Measurements from ENCODE around the gene USP15.

The USP15 gene

DNA sequence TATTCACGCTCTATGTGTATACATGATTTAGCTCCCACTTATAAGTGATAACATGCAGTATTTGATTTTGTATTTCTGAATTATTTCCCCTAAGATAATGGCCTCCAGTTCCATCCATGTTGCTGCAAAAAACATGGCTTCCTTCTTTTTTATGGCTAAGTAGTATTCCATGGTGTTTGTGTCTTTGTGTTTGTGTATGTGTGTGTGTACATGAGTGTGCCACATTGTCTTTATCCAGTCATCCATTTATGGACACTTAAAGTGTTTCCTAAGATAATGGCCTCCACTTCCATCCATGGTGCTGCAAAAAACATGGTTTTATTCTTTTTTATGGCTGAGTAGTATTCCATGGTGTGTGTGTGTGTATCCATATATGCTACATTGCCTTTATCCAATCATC is 25.1 kb downstream of the USP15 start:
- no peak for DNase-seq

DNA sequence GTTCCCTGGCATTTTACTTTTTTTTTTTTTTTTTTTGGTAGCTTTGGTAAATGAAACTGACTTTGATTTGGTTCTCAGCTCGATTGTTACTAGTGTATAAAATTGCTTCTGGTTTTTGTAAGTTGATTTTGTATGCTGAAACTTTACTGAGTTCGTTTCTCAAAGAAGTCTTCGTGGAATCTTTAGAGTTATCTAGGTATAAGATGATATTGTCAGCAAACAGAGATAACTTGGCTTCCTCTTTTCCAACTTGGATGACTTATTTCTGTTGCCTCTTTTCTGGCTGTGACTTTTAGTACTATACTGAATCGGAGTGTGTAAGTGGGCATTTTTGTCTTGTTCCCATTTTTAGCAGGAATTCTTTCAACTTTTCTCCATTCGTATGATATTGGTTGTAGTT is 28.1 kb downstream of the USP15 start:
- no peak for DNase-seq

DNA sequence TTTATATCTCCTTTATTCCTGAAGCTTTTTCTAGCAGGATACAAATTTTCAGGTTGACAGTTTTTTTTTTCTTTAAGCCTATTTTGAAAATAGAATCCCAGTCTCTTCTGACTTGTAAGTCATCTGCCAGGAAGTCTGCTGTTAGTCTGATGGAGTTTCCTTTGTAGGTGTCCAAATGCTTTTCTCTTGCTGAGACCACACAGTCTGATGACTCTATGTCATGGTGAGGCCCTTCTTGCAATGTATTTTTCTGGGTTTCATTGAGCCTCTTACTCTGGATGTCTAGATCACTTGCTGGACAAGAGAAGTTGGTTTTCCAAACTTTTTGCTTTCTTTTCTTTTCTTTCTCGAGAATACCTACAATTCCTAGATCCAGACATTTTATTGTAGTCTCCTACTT is 30.6 kb downstream of the USP15 start:
- no peak for DNase-seq

DNA sequence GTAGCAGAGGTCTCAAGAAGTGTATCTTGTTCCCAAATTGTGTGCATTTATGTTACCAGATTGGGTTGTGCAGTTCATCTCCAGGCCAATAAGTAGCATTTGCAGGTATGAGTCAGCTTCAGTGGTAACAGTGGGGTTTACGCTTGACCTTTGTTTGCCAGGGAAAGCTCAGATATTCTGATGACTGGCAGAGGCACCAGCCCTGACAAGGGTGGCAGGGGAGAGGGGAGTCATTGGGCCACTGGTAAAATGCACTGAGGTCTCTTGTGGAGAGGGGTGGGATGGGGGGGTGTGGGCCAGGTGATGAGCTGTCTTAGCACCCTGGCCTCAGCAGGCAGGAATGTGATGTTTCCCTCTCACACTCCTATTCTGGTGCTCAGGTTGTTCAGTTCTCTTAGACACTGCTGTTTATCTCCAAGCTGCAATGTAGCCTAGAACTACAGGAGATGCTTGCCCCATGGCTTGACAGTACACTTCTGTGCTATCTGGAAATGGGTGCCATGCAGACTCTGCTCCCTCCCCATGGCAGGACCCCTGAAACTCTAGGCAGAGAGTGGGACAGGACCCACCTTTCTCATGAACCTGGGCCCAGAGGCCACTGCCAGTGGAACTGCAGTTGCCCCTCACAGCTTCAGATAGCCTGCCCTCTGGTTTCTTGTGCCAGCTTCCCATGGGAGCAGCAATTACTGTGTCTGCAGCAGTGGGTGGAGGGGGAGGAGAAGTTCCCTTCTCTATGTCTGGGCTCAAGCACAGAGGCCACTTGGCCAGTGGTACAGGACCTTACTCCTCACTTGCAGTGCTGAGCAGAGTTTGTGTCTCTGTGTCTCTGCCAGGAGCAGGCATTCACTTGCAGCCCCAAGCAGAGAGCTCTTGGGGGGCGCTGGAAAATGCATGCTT is 31.9 kb downstream of the USP15 start:
- no peak for DNase-seq

DNA sequence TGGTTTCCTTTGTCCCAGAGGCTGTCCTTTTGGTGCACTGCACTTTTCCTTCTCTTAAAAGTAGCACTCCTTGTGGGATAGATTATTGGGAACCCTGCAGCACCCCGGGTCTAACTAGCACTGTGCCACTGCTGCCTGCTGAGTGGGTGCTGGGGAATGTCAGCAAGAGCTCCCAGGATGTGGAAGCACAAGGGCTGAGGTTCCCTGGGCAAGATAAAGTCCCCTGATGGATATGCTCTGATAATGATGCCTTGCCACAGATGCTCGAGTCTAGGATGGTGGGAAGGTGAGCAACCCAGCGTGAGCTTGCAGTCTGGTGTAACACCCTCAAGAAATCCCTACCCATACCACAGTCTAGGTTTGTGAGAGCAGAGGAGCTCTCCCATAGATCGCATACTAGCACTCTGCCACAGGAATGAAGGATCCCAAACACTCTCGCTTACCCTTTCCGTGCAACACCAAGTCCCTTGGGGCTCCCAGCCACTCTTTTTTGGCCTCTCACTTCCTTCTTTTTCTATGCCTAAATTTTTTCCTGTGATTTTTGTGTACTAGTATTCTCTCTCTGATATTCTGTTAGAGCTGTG is 32.6 kb downstream of the USP15 start:
- no peak for DNase-seq

DNA sequence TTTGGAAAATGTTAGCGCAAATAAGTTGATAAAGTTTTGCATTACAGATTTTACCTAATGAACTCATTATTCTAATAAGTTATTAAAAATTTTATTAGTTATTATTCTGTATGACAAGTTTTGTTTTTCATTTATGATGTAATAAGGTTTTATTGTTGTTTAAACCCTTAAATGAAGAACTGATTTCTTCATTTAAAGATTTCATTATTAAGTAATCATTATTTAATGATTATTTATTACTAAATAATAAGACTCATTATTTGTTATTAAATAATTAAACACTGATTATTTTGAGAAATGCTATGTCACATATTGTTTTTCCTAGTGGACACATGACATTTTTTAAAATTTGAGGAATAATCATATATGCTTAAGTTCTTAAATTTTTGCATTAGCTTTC is 34.2 kb downstream of the USP15 start:
- DNase-seq = no peak

DNA sequence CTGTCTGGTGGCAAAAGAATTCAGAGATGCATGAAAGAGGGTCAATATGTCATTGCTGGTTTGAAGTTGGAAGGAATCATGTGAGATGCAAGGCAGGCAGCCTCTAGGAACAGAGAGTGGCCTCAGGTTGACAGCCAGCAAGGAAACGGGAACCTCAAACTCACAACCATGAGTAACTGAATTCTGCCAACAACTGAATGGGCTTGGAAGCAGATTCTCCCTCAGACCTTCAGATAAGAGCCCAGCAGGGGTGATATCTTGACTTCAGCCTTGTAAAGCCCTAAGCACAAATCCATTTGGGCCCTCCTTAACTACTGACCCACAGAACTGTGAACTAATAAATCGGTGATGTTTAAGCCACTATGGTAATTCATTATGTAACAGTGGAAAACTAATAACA is 35.8 kb downstream of the USP15 start:
- DNase-seq = no peak

DNA sequence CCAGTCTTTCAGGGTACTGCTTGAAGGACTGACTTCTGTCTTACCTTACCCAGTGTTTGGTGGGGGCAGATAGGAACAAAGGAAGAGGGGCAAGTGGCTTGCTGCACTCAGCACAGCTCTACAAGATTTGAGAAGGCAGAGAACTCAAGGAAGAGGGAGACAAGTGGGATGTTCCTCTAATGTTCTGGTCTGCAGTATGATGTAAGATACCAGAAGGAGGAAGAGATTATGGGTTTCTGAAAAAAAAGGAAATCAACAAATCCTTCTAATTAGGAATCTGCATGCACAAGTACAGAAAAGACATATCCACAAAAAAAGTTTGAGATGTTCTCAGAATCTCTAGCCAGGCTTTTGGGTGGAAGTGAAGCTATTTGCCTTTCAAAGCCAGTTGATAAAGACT is 37.1 kb downstream of the USP15 start:
- peak in 1 of 2 donors; percentile 64 for DNase-seq

DNA sequence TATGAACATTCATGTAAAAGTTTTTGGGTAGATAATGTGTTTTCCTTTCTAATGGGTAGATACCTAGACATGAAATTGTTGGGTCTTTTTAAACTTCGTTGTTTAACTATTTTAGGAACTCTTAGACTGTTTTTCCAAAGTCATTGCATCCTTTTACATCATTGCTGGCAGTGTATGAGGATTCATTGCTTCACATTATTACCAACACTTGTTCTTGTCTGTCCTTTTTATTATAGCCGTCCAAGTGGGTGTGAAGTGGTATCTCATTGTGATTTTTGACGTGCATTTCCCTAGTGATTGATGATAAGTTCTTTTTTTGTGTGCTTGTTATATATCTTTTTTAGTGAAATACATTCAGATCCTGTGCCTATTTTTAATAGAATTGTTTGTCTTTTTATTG is 39.4 kb downstream of the USP15 start:
- no peak for DNase-seq

DNA sequence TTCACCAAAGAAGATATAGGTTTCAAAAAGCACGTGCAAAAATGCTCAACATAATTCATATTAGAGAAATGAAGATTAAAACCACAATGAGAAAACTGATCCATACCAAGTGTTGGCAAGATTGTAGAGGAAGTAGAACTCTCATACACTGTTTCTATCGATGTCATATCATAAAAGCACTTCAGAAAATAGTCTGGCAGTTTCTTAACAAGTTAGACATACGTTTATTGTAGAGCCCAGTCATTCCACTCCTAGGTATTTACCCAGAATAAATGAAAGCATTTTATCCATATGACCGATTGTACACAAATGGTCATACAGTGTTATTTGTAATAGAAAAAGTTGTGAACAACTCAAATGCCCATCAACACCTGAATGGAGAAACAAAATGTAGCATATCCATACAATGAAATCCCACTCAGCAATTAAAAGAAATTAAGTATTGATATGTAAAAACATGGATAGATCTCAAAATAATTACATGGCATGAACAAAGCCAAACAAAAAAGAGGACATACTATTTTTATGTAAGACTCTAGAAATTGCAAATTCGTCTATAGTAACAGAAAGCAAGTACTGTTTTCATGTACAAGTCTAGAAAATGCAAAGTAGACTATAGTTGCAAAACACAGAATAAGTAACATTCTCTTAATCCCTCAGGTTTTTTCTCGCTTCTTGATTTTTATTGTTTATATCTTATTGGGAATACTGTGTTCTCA is 41.0 kb downstream of the USP15 start:
- no peak for DNase-seq

DNA sequence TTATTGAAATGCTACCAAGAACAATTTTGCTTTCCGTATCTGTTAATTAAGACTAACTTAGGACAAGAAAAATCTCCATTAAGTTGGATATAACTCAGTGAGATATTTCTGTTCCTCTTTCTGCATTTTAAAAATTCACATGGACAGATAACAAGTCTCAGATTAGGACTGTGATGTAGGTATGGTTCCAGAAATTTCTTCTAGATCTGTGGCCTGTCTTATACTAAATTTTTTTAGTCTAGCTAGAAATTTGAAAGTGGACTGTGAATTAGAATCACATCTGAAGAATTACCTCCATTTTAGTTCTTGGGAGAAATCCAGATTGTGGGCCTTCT is 41.6 kb downstream of the USP15 start:
- no peak for DNase-seq

DNA sequence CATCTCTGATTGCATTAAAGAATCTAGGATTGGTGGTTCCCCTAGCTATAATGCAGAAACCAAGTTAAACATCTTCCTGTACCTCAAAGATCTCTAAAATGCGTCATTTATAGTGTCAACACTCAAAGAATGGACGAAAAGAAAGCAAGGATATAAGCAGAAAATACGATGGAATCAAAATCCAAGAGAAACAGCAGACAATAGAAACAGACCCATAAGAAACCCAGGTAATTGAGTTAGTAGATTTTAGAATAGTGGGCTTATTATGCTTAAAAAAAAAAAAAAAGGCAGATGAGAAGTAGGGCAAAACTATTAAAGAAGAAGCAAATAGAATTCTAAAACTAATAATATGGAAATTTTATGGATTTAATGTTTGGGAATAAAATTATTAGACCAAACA is 44.4 kb downstream of the USP15 start:
- no peak for DNase-seq

DNA sequence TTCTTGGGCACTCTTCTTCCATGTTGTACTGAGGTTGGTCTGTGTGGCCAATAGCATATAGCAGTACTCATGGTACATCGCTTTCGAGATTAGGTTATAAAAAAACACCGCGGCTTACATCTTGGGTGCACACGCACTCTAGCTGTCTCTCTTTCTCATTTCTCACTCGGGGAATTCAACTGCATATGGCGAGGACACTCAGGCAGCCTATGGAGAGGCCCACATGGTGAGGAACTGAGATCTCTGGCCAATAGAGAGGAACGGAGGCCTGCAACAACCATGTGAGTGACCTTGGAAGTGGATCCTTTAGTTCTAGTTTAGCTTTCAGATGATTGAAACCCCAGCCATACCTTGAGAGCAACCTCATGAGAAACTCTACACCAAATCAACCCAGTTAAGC is 45.6 kb downstream of the USP15 start:
- no peak for DNase-seq

DNA sequence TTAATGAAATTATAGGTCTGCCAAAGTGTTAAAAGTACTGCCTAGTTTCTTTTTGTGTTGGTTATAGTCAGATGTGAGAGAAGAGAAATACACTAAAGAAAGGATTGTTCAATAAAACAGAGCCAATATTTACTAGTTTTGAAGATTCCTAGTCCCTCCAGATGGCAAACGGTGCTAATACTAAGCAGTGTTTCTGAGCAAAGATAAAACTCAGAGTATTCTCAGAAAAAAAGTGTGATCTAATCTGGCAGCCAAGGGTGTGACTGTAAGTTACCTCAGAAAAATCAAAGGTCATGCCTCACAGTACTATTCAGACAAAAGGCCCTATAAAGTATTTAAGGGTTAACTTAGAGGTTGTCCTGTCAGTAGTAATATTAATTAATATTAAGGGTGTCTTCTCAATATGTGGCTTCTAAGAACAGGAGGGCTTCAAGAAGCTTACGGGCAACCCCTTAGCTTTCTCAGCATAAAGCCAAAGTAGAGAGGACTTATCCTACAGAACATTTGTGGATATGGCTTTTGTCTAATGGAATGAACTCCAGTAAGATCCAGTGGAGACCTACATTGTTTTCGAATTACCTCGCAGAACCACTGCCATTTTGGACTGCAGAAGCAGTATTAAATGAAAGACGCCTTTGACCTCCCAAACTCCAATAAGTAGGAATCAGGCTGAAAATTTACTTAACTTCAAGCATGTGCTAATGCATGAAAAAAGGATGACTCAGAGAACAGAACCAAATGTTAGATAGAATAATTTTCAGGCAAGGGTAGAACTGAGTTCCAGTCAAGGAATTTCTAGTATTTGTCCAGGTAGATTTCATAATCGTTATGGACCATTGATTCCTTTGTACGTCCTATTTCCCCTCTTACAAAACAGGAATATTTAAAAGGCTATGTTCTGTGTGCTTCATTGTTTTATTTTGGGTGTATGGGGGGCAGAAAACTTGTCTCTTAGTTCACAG is 46.6 kb downstream of the USP15 start:
- DNase-seq = no peak

DNA sequence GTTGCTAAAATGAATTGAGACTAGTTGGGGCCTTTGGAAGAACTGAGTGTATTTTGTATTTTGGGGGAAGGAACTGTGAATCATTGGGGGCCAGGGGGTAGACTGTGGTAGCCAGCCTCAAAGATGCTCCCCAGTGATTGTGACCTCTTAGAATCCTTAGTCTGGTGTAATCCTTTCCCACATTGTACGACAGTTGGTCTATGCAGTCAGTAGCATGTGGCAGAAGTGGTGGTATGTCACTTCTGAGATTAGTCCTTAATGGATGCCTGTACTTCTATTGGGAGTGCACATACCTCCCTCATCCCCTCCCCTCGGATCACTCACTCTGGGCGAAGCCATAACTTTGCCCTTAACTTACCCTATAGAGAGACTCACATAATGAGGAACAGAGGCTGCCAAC is 48.0 kb downstream of the USP15 start:
- no peak for DNase-seq

DNA sequence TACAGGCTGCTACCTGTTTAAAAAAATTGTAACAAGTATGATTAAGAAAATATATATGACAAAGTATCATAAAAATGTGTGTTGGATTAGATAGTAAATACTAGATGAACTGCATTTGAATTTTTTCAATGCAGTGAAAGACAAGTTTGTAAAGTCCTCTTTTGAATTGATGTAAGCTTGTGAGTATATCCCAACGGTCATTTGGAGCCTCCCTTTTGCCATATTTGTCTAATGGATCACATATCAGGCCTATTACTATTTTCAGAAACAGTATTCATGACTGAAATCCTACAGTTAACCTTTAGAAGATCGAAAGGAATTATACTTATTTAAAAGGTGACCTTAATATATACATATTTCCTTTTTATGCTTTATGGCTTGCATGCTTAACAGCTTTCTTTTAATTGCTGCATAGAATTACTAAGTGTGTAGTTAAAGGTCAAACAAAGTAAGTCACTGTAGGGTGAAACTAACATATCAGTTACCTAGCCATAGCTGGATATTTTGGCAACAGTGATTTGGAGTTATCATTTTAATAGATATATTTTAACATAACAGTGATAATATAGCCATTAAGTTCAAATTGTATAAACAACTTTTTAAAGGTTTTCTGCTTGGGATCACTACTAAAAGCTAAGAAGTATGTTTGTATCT is 53.6 kb downstream of the USP15 start:
- DNase-seq = no peak

DNA sequence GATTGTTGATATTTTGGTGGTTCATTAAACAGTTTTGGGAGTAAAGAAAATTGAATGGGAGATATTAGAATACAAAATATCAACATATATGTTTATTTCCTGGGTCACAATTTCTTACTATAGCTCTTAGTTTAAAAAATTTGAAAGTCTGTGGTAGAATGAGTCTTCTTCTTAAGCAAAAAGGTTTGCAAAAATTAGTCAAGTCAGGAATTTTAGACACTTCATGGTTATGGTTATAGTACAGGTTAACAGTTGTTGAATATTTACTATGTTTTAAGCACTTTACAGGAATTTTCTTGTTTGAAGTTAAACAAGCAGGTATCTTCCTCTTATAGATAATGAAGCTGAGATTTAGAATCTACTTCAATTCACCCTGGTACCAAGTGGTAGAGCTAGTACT is 56.8 kb downstream of the USP15 start:
- DNase-seq = no peak

DNA sequence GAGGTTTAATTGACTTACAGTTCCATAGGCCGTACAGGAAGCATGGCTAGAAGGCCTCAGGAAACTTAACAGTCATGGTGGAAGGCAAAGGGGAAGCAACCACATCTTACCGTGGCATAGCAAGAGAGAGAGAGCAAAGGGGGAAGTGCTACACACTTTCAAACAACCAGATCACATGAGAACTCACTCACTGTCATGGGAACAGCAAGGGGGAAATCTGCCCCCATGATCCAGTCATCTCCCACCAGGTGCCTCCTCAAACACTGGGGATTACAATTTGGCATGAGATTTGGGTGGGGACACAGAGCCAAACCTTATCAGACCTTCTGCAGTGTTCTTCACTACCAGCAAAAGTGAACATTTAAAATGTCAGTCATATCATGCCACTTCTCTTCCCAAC is 58.9 kb downstream of the USP15 start:
- peak in 1 of 2 donors; percentile 55 for DNase-seq

DNA sequence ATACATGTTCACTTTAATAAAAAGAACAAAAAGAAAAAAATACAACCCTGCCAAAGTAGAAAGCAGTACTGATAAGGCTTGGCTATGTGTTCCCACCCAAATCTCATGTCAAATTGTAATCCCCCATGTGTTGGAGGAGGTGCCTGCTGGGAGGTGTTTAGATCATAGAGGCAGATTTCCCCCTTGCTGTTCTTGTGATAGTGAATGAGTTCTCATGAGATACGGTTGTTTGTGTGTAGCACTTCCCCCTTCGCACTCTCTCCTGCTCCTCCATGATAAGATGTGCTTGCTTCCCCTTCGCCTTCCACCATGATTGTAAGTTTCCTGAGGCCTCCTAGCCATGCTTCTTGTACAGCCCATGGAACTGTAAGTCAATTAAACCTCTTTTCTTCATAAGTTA is 59.9 kb downstream of the USP15 start:
- DNase-seq = no peak

DNA sequence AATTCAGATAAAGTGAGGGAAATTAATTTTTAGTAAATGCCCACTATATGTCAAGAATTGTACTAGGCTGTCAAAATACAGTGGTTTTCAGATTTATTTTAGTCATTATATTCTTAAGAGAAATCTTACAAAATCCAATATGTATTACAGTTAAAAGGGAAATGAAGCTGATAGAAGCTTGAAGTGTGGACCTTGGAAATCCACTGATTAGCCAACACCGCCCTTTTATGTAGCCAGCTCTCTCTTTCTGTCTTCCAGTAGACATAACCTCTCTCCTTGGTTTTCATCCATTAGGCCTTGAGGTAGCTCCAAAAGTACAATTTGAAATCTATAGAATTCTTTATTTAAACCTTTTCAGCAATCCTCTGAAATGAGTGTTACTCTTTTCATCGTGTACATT is 63.2 kb downstream of the USP15 start:
- no peak for DNase-seq

DNA sequence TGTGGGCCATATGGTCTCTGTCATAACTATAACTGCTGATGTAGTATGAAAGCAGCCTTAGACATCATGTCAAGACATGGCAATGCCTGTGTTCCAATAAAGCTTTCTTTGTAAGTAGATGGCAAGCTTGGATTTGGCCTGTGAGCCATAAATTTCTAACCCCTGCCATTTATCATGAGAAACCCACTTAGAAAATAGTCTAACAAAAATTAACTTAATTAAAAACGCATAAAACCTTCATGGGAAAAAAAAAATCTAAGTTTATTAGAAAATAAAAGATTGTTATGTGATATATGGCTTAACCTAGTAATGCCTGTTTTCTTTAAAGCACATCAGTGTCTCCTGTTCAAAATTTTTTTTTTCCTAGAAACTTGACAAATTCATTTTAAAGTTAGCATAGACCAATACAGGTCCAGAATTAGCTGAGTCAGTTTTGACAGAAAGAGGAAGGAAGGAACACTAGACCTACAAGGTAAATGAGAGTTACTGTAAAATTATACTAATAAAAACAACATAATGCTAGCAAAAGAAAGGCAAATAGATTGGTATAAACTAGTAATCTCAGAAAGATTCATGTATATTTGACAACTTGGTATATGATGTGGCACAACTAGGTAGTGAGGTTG is 68.2 kb downstream of the USP15 start:
- peak in 1 of 2 donors; percentile 67 for DNase-seq

DNA sequence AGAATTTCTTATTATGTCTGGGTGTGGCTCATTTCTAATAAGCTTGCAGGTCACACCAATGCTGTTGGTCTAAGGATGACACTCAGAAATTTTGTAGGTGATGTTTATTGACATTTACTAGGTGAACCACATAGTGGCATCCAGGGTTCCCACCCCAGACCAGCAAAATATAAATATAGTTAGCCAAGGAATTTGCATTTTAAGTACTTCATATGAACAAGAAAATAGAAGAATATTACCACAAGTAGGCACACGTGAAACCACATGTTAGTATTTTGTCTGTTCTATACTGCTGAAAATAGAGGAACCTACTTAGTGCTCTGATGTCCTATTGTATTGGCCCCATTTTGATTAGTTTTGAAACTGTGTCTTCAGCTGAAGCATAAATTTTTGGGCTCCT is 71.1 kb downstream of the USP15 start:
- no peak for DNase-seq

Measured in bone marrow (tissue), 2 donors.